ENCODE results near the gene GRAMD1B. TPM values are rescaled to one million over a fixed set of nuclear protein-coding genes. Genes with fewer than 3 reads are reported as not detected.

The GRAMD1B gene
- total and polyA plus RNA-seq, 2 experiments from 2014 or later: 9.0 to 20.4 TPM

- 86% methylated on average over 5 of the region's 5 CpGs for WGBS (ENCODE audit: low lambda C conversion rate, missing lambda C conversion rate)
Observed at GRCh38 chr11:123640029-123640428, 210.0 kb downstream of the GRAMD1B start.

GRCh38 chr11:123640677-123641494 lies 210.8 kb downstream of the GRAMD1B start:
- DNase-seq (ENCODE audit: low spot score): peak; percentile 61
- Histone ChIP-seq H4K20me1 (ENCODE audit: insufficient read depth, poor library complexity, severe bottlenecking) (no peaks in the 10 kb centered on the region), H3K27me3 (no peaks in the 10 kb centered on the region), H3K79me2 (no peaks in the 10 kb centered on the region), H3K9me2 (replicated peaks; ENCODE audit: insufficient read depth) (no peaks in the 10 kb centered on the region), H3K27ac (no peak overlapping the region), H3K36me3 (replicated peaks; ENCODE audit: insufficient read depth, low read depth) (no peaks in the 10 kb centered on the region), H3K4me1 (ENCODE audit: insufficient read depth) (no peaks in the 10 kb centered on the region), H3K4me3 (no peak overlapping the region), H3K9me3 (ENCODE audit: low read depth) (no peaks in the 10 kb centered on the region), H3K4me2 (no peak overlapping the region), H2AFZ (no peak overlapping the region)
- WGBS (ENCODE audit: low lambda C conversion rate, missing lambda C conversion rate): 42% methylated on average over 22 of the region's 22 CpGs
- TF ChIP-seq CTCF (IDR thresholded peaks at IDR 0.05; ENCODE audit: poor library complexity) (peak; percentile 74), EZH2 (IDR thresholded peaks at IDR 0.05; ENCODE audit: borderline replicate concordance) (no peak)

More at GRCh38 chr11:123640029-123640428, 210.0 kb downstream of the GRAMD1B start:
- H3K9me2 ChIP-seq (replicated peaks; ENCODE audit: insufficient read depth): no peaks in the 10 kb centered on the region
- no peak overlapping the region for H3K27ac ChIP-seq
- H2AFZ ChIP-seq: no peak overlapping the region
- H3K4me2 ChIP-seq: no peak overlapping the region
- no peak overlapping the region for H3K4me3 ChIP-seq
- H3K79me2 ChIP-seq: no peaks in the 10 kb centered on the region
- no peaks in the 10 kb centered on the region for H3K27me3 ChIP-seq
- TF ChIP-seq EZH2phosphoT487 (IDR thresholded peaks at IDR 0.05; ENCODE audit: low read depth, severe bottlenecking, unreplicated experiment): no peak
- TF ChIP-seq EZH2 (IDR thresholded peaks at IDR 0.05; ENCODE audit: borderline replicate concordance): no peak
- no peak for TF ChIP-seq CTCF (IDR thresholded peaks at IDR 0.05; ENCODE audit: poor library complexity)
- H4K20me1 ChIP-seq (ENCODE audit: insufficient read depth, poor library complexity, severe bottlenecking): no peaks in the 10 kb centered on the region
- H3K9me3 ChIP-seq (ENCODE audit: low read depth): no peaks in the 10 kb centered on the region
- no peaks in the 10 kb centered on the region for H3K36me3 ChIP-seq (replicated peaks; ENCODE audit: insufficient read depth, low read depth)
- DNase-seq (ENCODE audit: low spot score): no peak
- H3K4me1 ChIP-seq (ENCODE audit: insufficient read depth): no peaks in the 10 kb centered on the region

- Histone ChIP-seq H3K9me2 (replicated peaks; ENCODE audit: insufficient read depth) (no peaks in the 10 kb centered on the region), H3K36me3 (replicated peaks; ENCODE audit: insufficient read depth, low read depth) (no peaks in the 10 kb centered on the region), H3K4me1 (ENCODE audit: insufficient read depth) (no peaks in the 10 kb centered on the region), H2AFZ (no peak overlapping the region), H3K4me3 (no peak overlapping the region), H3K27ac (no peak overlapping the region), H3K4me2 (no peak overlapping the region), H3K79me2 (no peaks in the 10 kb centered on the region), H3K27me3 (peaks cover 6% of the 10 kb centered on the region), H3K9me3 (ENCODE audit: low read depth) (no peaks in the 10 kb centered on the region), H4K20me1 (ENCODE audit: insufficient read depth, poor library complexity, severe bottlenecking) (no peaks in the 10 kb centered on the region)
- WGBS (ENCODE audit: low lambda C conversion rate, missing lambda C conversion rate): 69% methylated on average over 4 of the region's 4 CpGs
- TF ChIP-seq EZH2 (IDR thresholded peaks at IDR 0.05; ENCODE audit: borderline replicate concordance) (no peak), CTCF (IDR thresholded peaks at IDR 0.05; ENCODE audit: poor library complexity) (no peak), EZH2phosphoT487 (IDR thresholded peaks at IDR 0.05; ENCODE audit: low read depth, severe bottlenecking, unreplicated experiment) (no peak)
- DNase-seq (ENCODE audit: low spot score): no peak
Observed at GRCh38 chr11:123641495-123641840, 211.4 kb downstream of the GRAMD1B start.
